Mesodermal cell (in vitro differentiated cells): Measurements from ENCODE around the gene UBR4.

Source experiments
- H3K27ac ChIP-seq: 2 replicates; pipeline ENCODE4 v1.7.0; 2013; ENCODE audit warnings: mild to moderate bottlenecking, low read depth, low read length, moderate library complexity; ENCODE audit not compliant: severe bottlenecking
- H3K36me3 ChIP-seq: 2 replicates; pipeline ENCODE4 v1.7.1; 2013; ENCODE audit warnings: mild to moderate bottlenecking, low read length, moderate library complexity; ENCODE audit not compliant: control insufficient read depth, insufficient read depth
- H3K4me1 ChIP-seq: one replicate; pipeline ENCODE4 v1.7.1; 2013; ENCODE audit warnings: mild to moderate bottlenecking, low read length; ENCODE audit not compliant: insufficient read depth, control insufficient read depth, poor library complexity, severe bottlenecking
- H3K4me3 ChIP-seq: 2 replicates; pipeline ENCODE4 v1.7.0; 2013; ENCODE audit warnings: low read length, control low read depth, mild to moderate bottlenecking; ENCODE audit not compliant: insufficient read depth, poor library complexity, severe bottlenecking; ENCODE audit errors: extremely low read depth
- H3K9me3 ChIP-seq: 2 replicates; pipeline ENCODE4 v1.7.1; 2013; ENCODE audit warnings: mild to moderate bottlenecking, low read length, moderate library complexity; ENCODE audit not compliant: control insufficient read depth
- WGBS, 2 experiments: methylation state at CpG; one replicate each; pipeline ENCODE4 v1.1.5; 2013; ENCODE audit warnings: missing lambda C conversion rate in 2 of 2; ENCODE audit not compliant: insufficient coverage in 2 of 2; 5-methylcytosine and 5-hydroxymethylcytosine counted together

Gene UBR4

DNA sequence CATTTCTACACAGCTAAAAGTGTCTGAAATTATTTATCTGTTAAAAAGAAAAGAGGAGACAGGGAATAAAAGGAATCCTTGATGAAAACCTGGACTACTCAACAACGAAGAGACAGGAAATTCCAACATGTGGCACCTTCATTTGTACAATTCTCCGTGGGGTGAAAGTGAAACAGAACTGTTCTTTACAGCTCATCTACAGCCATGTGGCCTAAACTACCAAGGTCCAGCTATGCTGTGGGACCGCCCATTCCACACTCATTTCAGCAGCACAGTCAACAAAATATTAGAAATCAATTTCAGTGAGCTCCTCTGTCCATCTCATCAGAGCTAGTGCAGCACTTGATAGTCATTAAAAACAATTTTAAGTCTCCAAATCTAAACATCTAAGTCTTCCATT lies 44.0 kb downstream of the UBR4 start:
- H3K36me3 ChIP-seq, result peaks cover 100% of the 10 kb centered on the region
- no peaks in the 10 kb centered on the region for H3K4me1 ChIP-seq
- 100% methylated on average over 3 of the region's 3 CpGs for WGBS, 2 experiments
- H3K27ac ChIP-seq, result no peak overlapping the region
- no peaks in the 10 kb centered on the region for H3K9me3 ChIP-seq
- H3K4me3 ChIP-seq, result no peak overlapping the region

DNA sequence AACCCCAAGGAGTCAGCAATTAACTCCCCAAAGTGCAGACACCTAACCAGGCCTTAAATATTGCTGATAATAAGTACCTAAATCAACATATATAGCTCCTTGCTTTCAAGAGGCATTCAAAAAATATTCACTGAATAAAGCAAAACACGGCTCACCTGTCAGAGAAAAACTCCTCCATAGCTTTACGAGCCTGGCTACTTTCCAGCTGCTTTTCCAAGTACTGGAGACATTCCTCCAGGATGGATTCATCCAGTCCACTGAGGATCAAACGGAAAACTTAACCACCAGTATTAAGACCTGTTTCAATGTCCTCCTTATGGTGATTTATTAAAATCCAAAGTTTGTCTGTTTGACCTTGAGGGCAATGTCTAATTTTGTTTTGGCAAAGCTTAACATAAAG lies 44.6 kb downstream of the UBR4 start:
- Histone ChIP-seq H3K9me3 (no peaks in the 10 kb centered on the region), H3K4me3 (no peak overlapping the region), H3K4me1 (no peaks in the 10 kb centered on the region), H3K36me3 (peaks cover 100% of the 10 kb centered on the region), H3K27ac (no peak overlapping the region)
- WGBS, 2 experiments, result 91 to 100% methylated on average over 2 of the region's 3 CpGs

DNA sequence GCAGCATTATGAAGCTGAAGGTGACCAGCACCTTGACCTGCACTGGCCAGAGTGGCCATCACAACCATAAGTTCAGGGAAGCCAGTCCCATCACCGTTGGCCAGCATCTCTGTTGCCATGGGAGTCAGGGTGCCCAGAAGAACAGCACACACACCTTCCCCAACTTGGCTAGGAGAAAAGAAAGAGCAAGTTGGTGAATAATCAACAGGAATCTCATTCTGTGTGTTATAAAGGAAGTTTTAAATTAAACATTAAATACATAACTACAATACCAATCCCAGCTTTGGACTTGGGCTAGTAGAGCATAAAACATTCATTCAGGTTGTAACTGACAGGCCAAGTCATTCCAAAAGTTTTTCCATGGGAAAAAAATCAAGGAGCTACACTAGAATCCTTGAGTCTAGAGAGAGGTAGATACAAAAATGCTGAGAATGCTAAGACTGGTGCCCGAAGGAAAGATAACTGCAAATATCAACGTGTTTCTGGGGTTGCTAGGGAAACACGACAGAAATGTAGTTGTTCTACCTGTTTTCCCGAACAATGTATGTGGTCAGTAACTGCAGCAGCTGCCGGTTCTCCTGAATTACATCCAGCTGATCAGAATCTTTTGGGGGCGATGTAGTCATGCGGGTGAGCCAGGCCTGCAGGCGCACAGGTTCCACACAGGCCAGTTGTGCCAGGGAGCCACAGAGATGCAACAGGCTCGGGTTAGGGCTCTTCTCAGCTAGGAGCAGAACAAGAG lies 45.6 kb downstream of the UBR4 start:
- no peak overlapping the region for H3K27ac ChIP-seq
- no peak overlapping the region for H3K4me3 ChIP-seq
- H3K36me3 ChIP-seq, result peaks cover 100% of the 10 kb centered on the region
- WGBS, 2 experiments, result 95 to 97% methylated on average over 9 of the region's 10 CpGs
- no peaks in the 10 kb centered on the region for H3K9me3 ChIP-seq
- H3K4me1 ChIP-seq, result no peaks in the 10 kb centered on the region

DNA sequence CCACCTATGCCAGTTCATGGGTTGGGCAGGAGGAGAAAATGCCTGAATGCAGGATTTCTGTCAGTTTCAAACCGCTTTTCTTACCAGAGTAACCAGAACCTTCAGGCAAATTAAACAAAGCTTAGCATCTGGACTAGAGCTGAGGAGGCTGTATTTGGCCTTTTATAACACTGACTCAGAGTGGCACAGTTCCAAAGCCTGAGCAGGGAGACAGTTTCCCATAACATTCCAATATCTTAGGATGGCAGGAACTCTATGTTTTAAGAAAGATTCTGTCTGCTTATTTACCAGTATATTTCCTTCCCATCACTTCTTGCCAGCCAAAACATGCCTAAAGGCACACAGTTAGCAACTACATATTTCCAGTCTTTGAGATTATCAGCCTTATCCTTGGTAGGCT lies 46.8 kb downstream of the UBR4 start:
- Histone ChIP-seq H3K4me3 (no peak overlapping the region), H3K4me1 (no peaks in the 10 kb centered on the region), H3K27ac (no peak overlapping the region), H3K9me3 (no peaks in the 10 kb centered on the region), H3K36me3 (peaks cover 100% of the 10 kb centered on the region)
- 100% methylated on average over 1 of the region's 1 CpG; no CpG with 5 or more reads in 1 of the 2 experiments for WGBS, 2 experiments

DNA sequence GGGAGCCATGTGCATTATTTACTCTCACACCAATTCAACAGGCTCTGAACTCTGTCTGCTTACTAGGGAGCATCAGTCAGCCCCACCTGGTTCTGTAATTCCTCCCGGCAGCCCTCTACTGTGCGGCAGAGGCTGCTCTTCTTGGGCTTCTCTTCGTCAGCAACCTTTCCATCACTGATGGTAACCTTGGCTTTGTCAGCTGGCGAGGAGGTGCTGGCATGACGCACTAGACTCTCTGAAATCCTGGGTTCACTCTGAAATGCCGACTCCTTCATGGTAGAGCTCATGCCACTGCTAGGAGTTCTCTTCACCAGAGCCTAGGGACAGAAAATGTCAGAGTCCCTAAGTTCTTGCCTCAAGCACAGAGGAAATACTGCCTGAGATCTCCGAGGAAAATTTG lies 49.2 kb downstream of the UBR4 start:
- H3K9me3 ChIP-seq, result no peaks in the 10 kb centered on the region
- peaks cover 100% of the 10 kb centered on the region for H3K36me3 ChIP-seq
- H3K27ac ChIP-seq, result no peak overlapping the region
- no peaks in the 10 kb centered on the region for H3K4me1 ChIP-seq
- 92 to 99% methylated on average over 6 to 7 of the region's 7 CpGs for WGBS, 2 experiments
- H3K4me3 ChIP-seq, result no peak overlapping the region

DNA sequence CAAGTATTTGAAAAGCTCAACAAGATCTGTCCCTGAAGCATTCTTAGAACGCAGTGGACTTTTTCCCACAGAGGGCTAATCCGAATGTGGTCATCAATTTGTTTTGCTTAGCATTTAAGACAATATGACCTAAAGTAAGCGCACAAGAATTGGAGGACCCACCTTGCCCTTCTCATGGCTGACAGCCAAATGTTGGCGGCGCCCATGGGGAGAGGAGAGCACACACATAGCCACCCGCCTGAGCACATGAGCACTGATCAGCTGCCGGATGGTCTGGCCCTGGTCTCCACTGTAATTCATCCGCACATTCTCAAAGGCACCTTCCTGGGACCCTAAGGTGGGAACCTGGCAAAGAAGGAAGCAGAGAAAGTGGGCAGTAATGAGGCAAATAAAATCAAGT lies 52.4 kb downstream of the UBR4 start:
- 96% methylated on average over 7 to 8 of the region's 8 CpGs for WGBS, 2 experiments
- H3K9me3 ChIP-seq, result no peaks in the 10 kb centered on the region
- H3K36me3 ChIP-seq, result peaks cover 100% of the 10 kb centered on the region
- no peaks in the 10 kb centered on the region for H3K4me1 ChIP-seq
- H3K4me3 ChIP-seq, result no peak overlapping the region
- no peak overlapping the region for H3K27ac ChIP-seq

DNA sequence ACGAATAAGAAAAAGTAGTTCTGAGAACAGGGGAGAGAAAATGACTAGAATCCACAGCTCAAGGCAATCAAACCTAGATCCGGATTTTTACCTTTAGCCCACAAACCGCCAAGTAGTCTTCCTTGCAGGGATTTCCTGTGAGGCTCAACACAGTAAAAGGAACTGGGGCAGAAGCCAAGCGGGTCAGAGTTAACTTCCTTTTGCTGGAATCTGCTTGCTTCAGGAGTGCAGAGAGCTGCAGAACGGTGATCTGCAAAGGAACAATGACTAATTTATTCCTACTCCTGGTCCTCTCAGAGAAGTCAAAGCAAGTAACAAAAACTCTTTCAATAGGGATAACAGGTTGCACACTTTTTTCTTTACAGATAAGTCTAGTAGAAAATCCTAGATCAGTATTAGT lies 53.4 kb downstream of the UBR4 start:
- H3K27ac ChIP-seq, result no peak overlapping the region
- no peak overlapping the region for H3K4me3 ChIP-seq
- H3K9me3 ChIP-seq, result no peaks in the 10 kb centered on the region
- H3K4me1 ChIP-seq, result no peaks in the 10 kb centered on the region
- peaks cover 100% of the 10 kb centered on the region for H3K36me3 ChIP-seq
- 91 to 100% methylated on average over 4 of the region's 5 CpGs for WGBS, 2 experiments

DNA sequence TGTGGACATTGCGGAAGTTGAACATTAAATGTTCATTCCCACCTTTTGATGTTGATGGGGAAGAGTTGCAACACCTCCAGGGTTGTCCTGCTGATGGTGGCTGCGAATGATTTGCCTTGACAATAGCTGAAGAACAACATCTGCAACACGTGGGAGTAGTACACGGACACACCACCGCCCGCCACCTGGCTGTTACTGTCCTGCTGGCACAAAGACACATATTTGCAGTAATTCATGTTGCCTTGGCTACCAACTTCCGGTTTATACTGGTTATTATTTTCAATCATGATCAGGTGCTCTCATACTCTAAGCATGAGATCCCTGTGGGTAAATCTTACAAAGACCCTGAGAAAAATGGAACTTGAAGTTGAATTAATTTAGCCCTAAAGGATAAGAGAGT lies 55.2 kb downstream of the UBR4 start:
- H3K9me3 ChIP-seq, result no peaks in the 10 kb centered on the region
- H3K36me3 ChIP-seq, result peaks cover 100% of the 10 kb centered on the region
- no peak overlapping the region for H3K4me3 ChIP-seq
- WGBS, 2 experiments, result 96 to 99% methylated on average over 6 of the region's 7 CpGs
- no peak overlapping the region for H3K27ac ChIP-seq
- no peaks in the 10 kb centered on the region for H3K4me1 ChIP-seq

DNA sequence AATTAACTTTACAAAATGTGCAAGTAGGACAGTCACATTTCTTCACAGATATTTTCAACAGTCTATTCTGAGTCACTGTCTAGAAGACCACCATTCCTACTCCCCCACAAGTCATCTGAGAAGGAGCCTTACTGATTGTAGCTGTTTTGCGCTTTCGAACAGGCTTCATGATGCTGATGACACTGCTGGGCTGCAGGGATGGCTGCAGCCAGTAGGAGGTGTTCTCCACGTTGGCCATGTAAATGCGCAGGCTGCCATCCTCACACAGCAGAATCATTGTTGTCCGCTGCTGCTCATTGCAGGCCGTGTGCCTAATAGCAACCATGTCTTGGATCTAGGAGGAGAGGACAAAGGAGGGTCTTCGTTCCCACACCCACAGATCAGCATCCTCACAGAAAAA lies 56.9 kb downstream of the UBR4 start:
- H3K36me3 ChIP-seq, result peaks cover 100% of the 10 kb centered on the region
- no peaks in the 10 kb centered on the region for H3K4me1 ChIP-seq
- no peaks in the 10 kb centered on the region for H3K9me3 ChIP-seq
- 92 to 100% methylated on average over 4 to 5 of the region's 7 CpGs for WGBS, 2 experiments
- H3K4me3 ChIP-seq, result no peak overlapping the region
- H3K27ac ChIP-seq, result no peak overlapping the region

DNA sequence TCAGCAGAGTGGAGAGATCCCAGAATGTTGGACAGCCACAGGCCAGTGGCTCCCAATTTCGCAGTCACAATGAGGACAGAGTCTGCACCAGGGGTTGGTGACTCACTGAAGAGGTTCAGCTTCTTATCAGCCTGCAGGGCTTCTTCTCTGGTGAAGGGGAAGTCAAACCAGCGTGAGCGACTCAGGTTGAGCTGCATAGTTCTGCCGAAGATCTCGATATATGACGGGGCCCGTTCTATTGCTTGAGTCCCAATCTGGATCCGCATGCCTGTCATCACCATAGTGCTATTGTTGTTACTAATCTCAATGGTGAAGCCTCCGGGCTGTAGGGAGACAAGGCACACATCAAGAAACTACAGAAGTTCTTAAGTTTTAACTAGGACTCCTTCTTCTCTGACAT lies 58.5 kb downstream of the UBR4 start:
- WGBS, 2 experiments, result 93 to 97% methylated on average over 6 to 8 of the region's 9 CpGs
- no peak overlapping the region for H3K4me3 ChIP-seq
- H3K27ac ChIP-seq, result no peak overlapping the region
- peaks cover 100% of the 10 kb centered on the region for H3K36me3 ChIP-seq
- no peaks in the 10 kb centered on the region for H3K9me3 ChIP-seq
- no peaks in the 10 kb centered on the region for H3K4me1 ChIP-seq

DNA sequence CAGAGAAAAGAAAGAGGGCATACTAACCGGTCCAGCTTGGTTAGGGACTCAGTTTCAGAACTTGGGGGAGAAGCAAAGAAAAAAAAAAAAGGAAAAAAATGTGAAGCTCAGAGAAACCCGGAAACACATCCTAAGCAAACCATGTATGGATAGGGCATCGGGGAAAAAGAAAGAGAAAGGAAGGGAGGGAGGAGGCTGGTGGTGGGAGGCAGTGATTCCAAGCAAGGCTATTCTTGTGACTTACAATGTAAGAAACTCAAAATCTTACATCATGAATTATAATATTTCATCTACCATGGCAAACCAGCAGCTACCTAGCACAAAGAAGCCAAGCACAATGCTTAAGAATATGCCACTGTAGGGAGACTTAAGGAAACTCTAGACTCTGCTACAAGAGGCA lies 60.3 kb downstream of the UBR4 start:
- Histone ChIP-seq H3K27ac (no peak overlapping the region), H3K4me3 (no peak overlapping the region), H3K36me3 (peaks cover 100% of the 10 kb centered on the region), H3K9me3 (no peaks in the 10 kb centered on the region), H3K4me1 (no peaks in the 10 kb centered on the region)
- WGBS, 2 experiments, result 100% methylated on average over 1 to 2 of the region's 3 CpGs
